A549 (cell line): Measurements from ENCODE around the gene ILRUN. TPM values are rescaled to one million over a fixed set of nuclear protein-coding genes. Genes with fewer than 3 reads are reported as not detected.

Experiments
- ATAC-seq, 2 experiments: fragments of 200-7000 bp in 1 of 2; fragments of >200 bp in 1 of 2; cut with Nextera tagmentation in 1 of 2; cut with Tn5 transposase in 1 of 2; 3 replicates each; pipeline versions ENCODE4 v1.8.0 to v1.9.1; 2018 to 2020; ENCODE audit warnings: mild to moderate bottlenecking in 1 of 2, moderate library complexity in 1 of 2
- CTCF ChIA-PET: fragments of 300-600 bp; sonication (Branson Sonifier 250); formaldehyde crosslinking; extraction: SDS; loops from one replicate; lab custom pipeline; 2021; ENCODE audit warnings: antibody characterized with exemption, inconsistent platforms; lab: Yijun Ruan, JAX
- POLR2A ChIA-PET: fragments of 350-600 bp; formaldehyde crosslinking; extraction: SDS; loops from one replicate; lab custom pipeline; 2021; ENCODE audit warnings: antibody characterized with exemption, inconsistent platforms; lab: Yijun Ruan, JAX
- DNase-seq, 2 experiments: peaks; one replicate each; pipeline versions ENCODE4 v3.0.0 to v3.0.0-alpha.2; 2011 to 2016; ENCODE audit warnings: low read depth in 1 of 2, low spot score in 1 of 2
- FAIRE-seq: peaks from 2 replicates; lab custom pipeline; 2011; peaks lifted over from hg19 to GRCh38; lab: Jason Lieb, UNC
- H3K27ac ChIP-seq, 2 experiments: fragments of >200 bp; sonication (Bioruptor Twin); formaldehyde crosslinking; 3 replicates each; pipeline ENCODE4 v1.5.1; 2016 to 2017
- H3K4me1 ChIP-seq: fragments of >200 bp; sonication (Bioruptor Twin); formaldehyde crosslinking; 3 replicates; pipeline ENCODE4 v1.6.1; 2016
- H3K4me2 ChIP-seq: fragments of >200 bp; sonication (Bioruptor Twin); formaldehyde crosslinking; 3 replicates; pipeline ENCODE4 v1.6.1; 2016
- H3K4me3 ChIP-seq: fragments of >200 bp; sonication (Bioruptor Twin); formaldehyde crosslinking; 3 replicates; pipeline ENCODE4 v1.5.1; 2016
- H3K9me3 ChIP-seq: fragments of >200 bp; sonication (Bioruptor Twin); formaldehyde crosslinking; 3 replicates; pipeline ENCODE4 v1.6.1; 2016
- BHLHE40 ChIP-seq: IDR thresholded peaks from 2 replicates; pipeline ENCODE4 v1.6.1; 2012; ENCODE audit warnings: low read depth, low read length, inconsistent platforms
- CEBPB ChIP-seq, 2 experiments: fragments of >200 bp in 1 of 2; sonication (Bioruptor Twin) in 1 of 2; formaldehyde crosslinking in 1 of 2; IDR thresholded peaks; 2 replicates each; pipeline ENCODE4 v1.6.1; 2012 to 2016
- EHF ChIP-seq: fragments of 250-450 bp; sonication (Bioruptor Pico); IDR thresholded peaks from 2 replicates; pipeline ENCODE4 v1.5.0; 2020; ENCODE audit warnings: mild to moderate bottlenecking
- HOXB13 ChIP-seq: fragments of 250-450 bp; sonication (Bioruptor Pico); IDR thresholded peaks from 2 replicates; pipeline ENCODE4 v1.5.0; 2020; ENCODE audit warnings: low read depth, mild to moderate bottlenecking, moderate library complexity
- MYC ChIP-seq: IDR thresholded peaks from 2 replicates; pipeline ENCODE4 v1.6.1; 2012; ENCODE audit warnings: mild to moderate bottlenecking, inconsistent platforms, low read length, improper control_type of control experiment, borderline replicate concordance
- NFE2L2 ChIP-seq: fragments of 150-350 bp; conservative IDR thresholded peaks from 2 replicates; pipeline ENCODE4 v1.6.1; 2014; ENCODE audit warnings: low read length
- NPAS2 ChIP-seq: fragments of 250-450 bp; sonication (Bioruptor Pico); IDR thresholded peaks from 2 replicates; pipeline ENCODE4 v1.8.0; 2022; ENCODE audit warnings: mild to moderate bottlenecking, moderate library complexity, borderline replicate concordance
- NR3C1 ChIP-seq: fragments of >200 bp; sonication (Bioruptor Twin); formaldehyde crosslinking; IDR thresholded peaks from 3 replicates; pipeline ENCODE4 v1.6.1; 2017
- RARB ChIP-seq: fragments of 250-450 bp; sonication (Bioruptor Pico); IDR thresholded peaks from 2 replicates; pipeline ENCODE4 v1.8.0; 2021; ENCODE audit warnings: mild to moderate bottlenecking, moderate library complexity
- RNF2 ChIP-seq: fragments of 200-600 bp; sonication (generic); IDR thresholded peaks from 2 replicates; pipeline ENCODE4 v1.6.1; 2016; ENCODE audit warnings: low read depth, mild to moderate bottlenecking, antibody characterized with exemption, moderate library complexity, borderline replicate concordance
- TP53 ChIP-seq: fragments of 250-450 bp; sonication (Bioruptor Pico); IDR thresholded peaks from 2 replicates; pipeline ENCODE4 v1.5.0; 2021; ENCODE audit warnings: mild to moderate bottlenecking, moderate library complexity
- ZSCAN20 ChIP-seq: fragments of 250-450 bp; sonication (Bioruptor Pico); IDR thresholded peaks from 2 replicates; pipeline ENCODE4 v1.8.0; 2022; ENCODE audit warnings: mild to moderate bottlenecking, moderate library complexity
- WGBS: methylation state at CpG from one replicate; pipeline ENCODE4 v1.1.6; 2017; ENCODE audit errors: missing lambda C conversion rate; 5-methylcytosine and 5-hydroxymethylcytosine counted together
- polyA plus RNA-seq, 4 experiments: library from polyadenylated mRNA; depleted of rRNA in 3 of 4; stranded (reverse); fragments of >200 nt; fragmentation: RNase III in 1 of 4; extraction: RNeasy Plus Mini Kit Qiagen cat#74134 plus additional on column Dnase treatment in 1 of 4; gene quantifications; 2 replicates in 3 of 4; 3 replicates in 1 of 4; pipeline ENCODE4 v1.2.3, GENCODE V29; 2011 to 2017
- TF ChIP-seq, protein P1 (sequence below): IDR thresholded peaks from 2 replicates; pipeline ENCODE4 v1.6.1; 2012
- TF ChIP-seq, protein P2 (sequence below): fragments of 150-350 bp; IDR thresholded peaks from 2 replicates; pipeline ENCODE4 v1.6.1; 2014; ENCODE audit warnings: low read depth, mild to moderate bottlenecking, low read length
- TF ChIP-seq, protein P3 (sequence below): fragments of 250-450 bp; sonication (Bioruptor Pico); IDR thresholded peaks from 2 replicates; pipeline ENCODE4 v1.5.0; 2021; ENCODE audit warnings: mild to moderate bottlenecking, moderate library complexity, borderline replicate concordance
- TF ChIP-seq, protein P4 (sequence below): fragments of >200 bp; sonication (Bioruptor Twin); formaldehyde crosslinking; IDR thresholded peaks from 3 replicates; pipeline ENCODE4 v1.6.1; 2016

ILRUN gene
- polyA plus RNA-seq, 2 of the 4 experiments (the other 2 are of a cell fraction), result 28.6 to 36.1 TPM

DNA sequence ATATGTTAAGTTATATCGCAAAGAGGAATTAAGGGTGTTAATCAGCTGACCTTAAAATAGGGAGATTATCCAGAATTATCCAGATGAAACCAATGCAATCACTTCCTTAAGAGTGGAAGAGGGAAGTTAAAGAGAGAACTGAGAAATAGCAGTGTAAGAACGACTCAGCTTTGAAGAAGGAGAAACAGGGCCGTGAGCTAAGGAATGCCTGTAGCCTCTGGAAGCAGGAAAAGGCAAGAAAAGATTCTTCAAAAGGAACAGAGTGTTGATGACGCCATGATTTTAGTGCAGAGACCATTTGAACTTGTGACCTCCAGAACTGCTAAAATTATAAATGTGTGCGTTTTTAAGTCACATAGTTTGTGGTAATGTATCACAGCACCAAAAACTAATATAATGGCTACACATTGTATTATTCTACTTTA lies 32.7 kb downstream of the ILRUN start:
- FAIRE-seq (no peak), DNase-seq (peak in 1 of 2 experiments; percentile 33), ATAC-seq (no peak)
- POLR2A ChIA-PET, result no interaction called here
- 52% methylated on average over 5 of the region's 5 CpGs for WGBS
- no peaks in the 10 kb centered on the region for H3K9me3 ChIP-seq
- H3K4me2 ChIP-seq, result peak overlapping the region; percentile 52
- TF ChIP-seq EHF, result 0 out of 2 replicates have a peak, but pooled peaks have one; percentile 7
- no peak for TF ChIP-seq RNF2
- peak overlapping the region; percentile 75 to 95 for H3K27ac ChIP-seq
- CTCF ChIA-PET, result interaction anchor here (1.1 kb wide), 1 partner anchor 9 kb away, joined by 3 read pairs; no protein-coding TSS in a partner anchor
- H3K4me3 ChIP-seq, result no peak overlapping the region
- peaks cover 62% of the 10 kb centered on the region for H3K4me1 ChIP-seq

DNA sequence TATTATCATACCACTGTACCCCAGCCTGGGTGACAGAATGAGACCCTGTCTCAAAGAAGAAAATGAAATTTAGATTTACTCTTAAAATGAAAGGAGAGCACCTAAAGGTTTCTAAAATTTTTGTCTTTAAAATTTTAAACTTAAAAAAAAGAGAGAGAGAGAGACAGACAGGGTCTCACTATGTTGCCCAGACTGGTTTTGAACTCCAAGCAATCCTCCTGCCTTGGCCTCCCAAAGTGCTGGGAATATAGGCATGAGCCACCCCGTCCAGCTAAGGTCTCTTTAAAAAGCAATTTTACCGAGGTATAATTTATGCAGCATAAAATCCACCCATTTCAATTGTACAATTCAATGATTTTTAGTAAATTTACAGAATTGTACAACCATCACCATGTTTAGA lies 33.2 kb downstream of the ILRUN start:
- Histone ChIP-seq H3K4me3 (no peak overlapping the region), H3K4me2 (peak overlapping the region; percentile 52; the same call in 1 of the 3 replicates), H3K9me3 (no peaks in the 10 kb centered on the region), H3K27ac (peak overlapping the region; percentile 75 to 95), H3K4me1 (peaks cover 66% of the 10 kb centered on the region)
- ChIA-PET CTCF (interaction anchor here (1.1 kb wide), 1 partner anchor 10 kb away, joined by 3 read pairs; no protein-coding TSS in a partner anchor), POLR2A (no interaction called here)
- no peak for ATAC-seq
- TF ChIP-seq HOXB13 (CRISPR knock-in tag), result no peak
- no peak for TF ChIP-seq MYC
- no peak for TF ChIP-seq NFE2L2
- TF ChIP-seq NR3C1, result no peak
- TF ChIP-seq TP53 (CRISPR knock-in tag), result no peak
- TF ChIP-seq, protein P1, sequence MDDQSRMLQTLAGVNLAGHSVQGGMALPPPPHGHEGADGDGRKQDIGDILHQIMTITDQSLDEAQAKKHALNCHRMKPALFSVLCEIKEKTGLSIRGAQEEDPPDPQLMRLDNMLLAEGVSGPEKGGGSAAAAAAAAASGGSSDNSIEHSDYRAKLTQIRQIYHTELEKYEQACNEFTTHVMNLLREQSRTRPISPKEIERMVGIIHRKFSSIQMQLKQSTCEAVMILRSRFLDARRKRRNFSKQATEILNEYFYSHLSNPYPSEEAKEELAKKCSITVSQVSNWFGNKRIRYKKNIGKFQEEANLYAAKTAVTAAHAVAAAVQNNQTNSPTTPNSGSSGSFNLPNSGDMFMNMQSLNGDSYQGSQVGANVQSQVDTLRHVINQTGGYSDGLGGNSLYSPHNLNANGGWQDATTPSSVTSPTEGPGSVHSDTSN, result no peak
- TF ChIP-seq, protein P2, sequence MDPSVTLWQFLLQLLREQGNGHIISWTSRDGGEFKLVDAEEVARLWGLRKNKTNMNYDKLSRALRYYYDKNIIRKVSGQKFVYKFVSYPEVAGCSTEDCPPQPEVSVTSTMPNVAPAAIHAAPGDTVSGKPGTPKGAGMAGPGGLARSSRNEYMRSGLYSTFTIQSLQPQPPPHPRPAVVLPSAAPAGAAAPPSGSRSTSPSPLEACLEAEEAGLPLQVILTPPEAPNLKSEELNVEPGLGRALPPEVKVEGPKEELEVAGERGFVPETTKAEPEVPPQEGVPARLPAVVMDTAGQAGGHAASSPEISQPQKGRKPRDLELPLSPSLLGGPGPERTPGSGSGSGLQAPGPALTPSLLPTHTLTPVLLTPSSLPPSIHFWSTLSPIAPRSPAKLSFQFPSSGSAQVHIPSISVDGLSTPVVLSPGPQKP, result no peak
- TF ChIP-seq, protein P3, sequence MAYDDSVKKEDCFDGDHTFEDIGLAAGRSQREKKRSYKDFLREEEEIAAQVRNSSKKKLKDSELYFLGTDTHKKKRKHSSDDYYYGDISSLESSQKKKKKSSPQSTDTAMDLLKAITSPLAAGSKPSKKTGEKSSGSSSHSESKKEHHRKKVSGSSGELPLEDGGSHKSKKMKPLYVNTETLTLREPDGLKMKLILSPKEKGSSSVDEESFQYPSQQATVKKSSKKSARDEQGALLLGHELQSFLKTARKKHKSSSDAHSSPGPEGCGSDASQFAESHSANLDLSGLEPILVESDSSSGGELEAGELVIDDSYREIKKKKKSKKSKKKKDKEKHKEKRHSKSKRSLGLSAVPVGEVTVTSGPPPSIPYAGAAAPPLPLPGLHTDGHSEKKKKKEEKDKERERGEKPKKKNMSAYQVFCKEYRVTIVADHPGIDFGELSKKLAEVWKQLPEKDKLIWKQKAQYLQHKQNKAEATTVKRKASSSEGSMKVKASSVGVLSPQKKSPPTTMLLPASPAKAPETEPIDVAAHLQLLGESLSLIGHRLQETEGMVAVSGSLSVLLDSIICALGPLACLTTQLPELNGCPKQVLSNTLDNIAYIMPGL (CRISPR knock-in tag), result no peak
- TF ChIP-seq ZSCAN20, result no peak
- WGBS, result 79% methylated on average over 2 of the region's 2 CpGs
- FAIRE-seq, result no peak
- no peak for DNase-seq

DNA sequence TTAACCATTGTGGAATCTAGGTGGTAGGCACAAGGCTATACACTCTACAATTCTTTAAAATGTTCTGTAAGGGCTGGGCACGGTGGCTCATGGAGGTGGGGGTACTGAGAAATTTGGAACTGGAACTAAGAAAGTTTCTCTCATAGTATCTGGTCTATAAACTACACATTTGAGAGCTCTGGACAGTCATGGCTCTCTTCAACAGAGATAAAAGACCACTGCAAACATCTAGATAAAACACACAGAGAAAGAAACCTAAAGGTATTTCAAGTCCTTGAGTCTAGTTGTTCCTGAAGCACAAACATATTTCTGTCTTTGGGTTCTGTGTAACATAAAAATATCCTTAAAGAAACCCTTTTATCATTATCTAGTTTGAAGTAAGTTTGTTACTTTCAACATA lies 35.2 kb downstream of the ILRUN start:
- Histone ChIP-seq H3K9me3 (no peaks in the 10 kb centered on the region), H3K27ac (peak overlapping the region in 1 of 2 experiments; percentile 61; a peak in 3 of 6 replicates), H3K4me3 (no peak overlapping the region), H3K4me1 (peaks cover 60% of the 10 kb centered on the region), H3K4me2 (no peak overlapping the region)
- CTCF ChIA-PET, result no interaction called here
- DNase-seq (no peak), FAIRE-seq (no peak), ATAC-seq (no peak)
- TF ChIP-seq BHLHE40 (no peak), RARB (no peak)
- POLR2A ChIA-PET, result no interaction called here
- 96% methylated on average over 1 of the region's 1 CpG for WGBS

DNA sequence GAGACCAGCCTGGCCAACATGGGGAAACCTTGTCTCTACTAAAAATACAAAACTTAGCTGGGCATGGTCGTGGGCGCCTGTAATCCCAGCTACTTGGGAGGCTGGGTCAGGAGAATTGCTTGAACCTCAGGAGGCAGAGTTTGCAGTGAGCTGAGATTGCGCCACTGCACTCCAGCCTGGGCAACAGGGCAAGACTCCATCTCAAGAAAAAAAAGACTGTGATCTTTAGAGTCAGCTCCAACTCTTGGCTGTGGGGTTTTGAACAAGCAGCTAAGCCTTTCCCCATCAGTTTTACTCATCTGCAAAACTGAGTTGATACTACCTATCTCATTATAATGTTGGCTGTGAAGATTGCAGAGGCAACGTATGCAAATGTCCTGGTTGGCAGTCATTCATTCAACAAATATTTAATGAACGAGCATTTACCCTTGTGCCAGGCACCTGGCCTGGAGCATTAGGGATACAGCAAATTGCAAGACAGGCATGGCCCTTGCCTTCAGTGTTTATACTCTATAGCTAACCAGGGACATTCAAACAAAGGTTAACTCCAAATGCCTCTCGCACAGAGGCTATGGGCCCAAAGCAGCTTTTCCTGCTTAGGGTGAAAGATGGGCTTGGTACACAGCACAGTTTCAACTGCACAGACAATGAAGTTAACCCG lies 37.8 kb downstream of the ILRUN start:
- POLR2A ChIA-PET, result interaction anchor here (2.3 kb wide), 1 partner anchor 98 kb away, joined by 13 read pairs; the partner anchor contains the start of gene SNRPC
- peak in 1 of 2 experiments; percentile 50; a peak in 1 of 4 replicates for TF ChIP-seq CEBPB (IDR thresholded peaks at IDR 0.05)
- TF ChIP-seq, protein P4, sequence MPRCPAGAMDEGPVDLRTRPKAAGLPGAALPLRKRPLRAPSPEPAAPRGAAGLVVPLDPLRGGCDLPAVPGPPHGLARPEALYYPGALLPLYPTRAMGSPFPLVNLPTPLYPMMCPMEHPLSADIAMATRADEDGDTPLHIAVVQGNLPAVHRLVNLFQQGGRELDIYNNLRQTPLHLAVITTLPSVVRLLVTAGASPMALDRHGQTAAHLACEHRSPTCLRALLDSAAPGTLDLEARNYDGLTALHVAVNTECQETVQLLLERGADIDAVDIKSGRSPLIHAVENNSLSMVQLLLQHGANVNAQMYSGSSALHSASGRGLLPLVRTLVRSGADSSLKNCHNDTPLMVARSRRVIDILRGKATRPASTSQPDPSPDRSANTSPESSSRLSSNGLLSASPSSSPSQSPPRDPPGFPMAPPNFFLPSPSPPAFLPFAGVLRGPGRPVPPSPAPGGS, result no peak
- no peak for TF ChIP-seq NPAS2
- H3K27ac ChIP-seq, result peak overlapping the region; percentile 79 to 95
- FAIRE-seq, result no peak
- ATAC-seq, result no peak
- H3K4me1 ChIP-seq, result peaks cover 44% of the 10 kb centered on the region
- no peaks in the 10 kb centered on the region for H3K9me3 ChIP-seq
- no peak overlapping the region for H3K4me3 ChIP-seq
- CTCF ChIA-PET, result interaction anchor here (1.2 to 1.6 kb wide), 2 partner anchors 9 to 14 kb away, joined by 3 to 4 read pairs; no protein-coding TSS in a partner anchor
- peak overlapping the region; percentile 71 for H3K4me2 ChIP-seq
- 61% methylated on average over 5 of the region's 7 CpGs for WGBS
- no peak for DNase-seq
